IMR-90 (cell line): ENCODE measurements around the gene MS4A4E. TPM values are rescaled to one million over a fixed set of nuclear protein-coding genes. Genes with fewer than 3 reads are reported as not detected.

ENCODE experiments used
- ATAC-seq: fragments of 200-7000 bp; cut with Tn5 transposase; 2 replicates; pipeline ENCODE4 v1.9.1; 2020; ENCODE audit warnings: low read depth, mild to moderate bottlenecking, moderate library complexity
- BruUV-seq: library from RNA; stranded (reverse); fragments of 400-500 nt; replicated peaks from 2 replicates; lab custom pipeline; 2021; lab: Mats Ljungman, UMichigan
- CTCF ChIA-PET: fragments of 300-600 bp; formaldehyde crosslinking; extraction: SDS; loops from one replicate; lab custom pipeline; 2021; ENCODE audit warnings: antibody characterized with exemption; lab: Yijun Ruan, JAX
- POLR2A ChIA-PET: fragments of 300-600 bp; sonication (Branson Sonifier 250); formaldehyde crosslinking; loops from one replicate; lab custom pipeline; 2022; ENCODE audit warnings: antibody characterized with exemption; ENCODE audit not compliant: unreplicated experiment; lab: Charles Lee
- DNase-seq: peaks from one replicate; pipeline ENCODE4 v3.0.0; 2013
- H2AFZ ChIP-seq: replicated peaks from 2 replicates; pipeline ENCODE3; 2013; ENCODE audit warnings: low read length, mild to moderate bottlenecking; ENCODE audit not compliant: poor library complexity
- H2AK5ac ChIP-seq: 2 replicates; pipeline ENCODE4 v1.6.1; 2013; ENCODE audit warnings: low read depth, low read length, inconsistent platforms
- H2AK9ac ChIP-seq: replicated peaks from 2 replicates; pipeline ENCODE3; 2013; ENCODE audit warnings: mild to moderate bottlenecking, low read depth, low read length, moderate library complexity; ENCODE audit not compliant: poor library complexity
- H2BK120ac ChIP-seq: 2 replicates; pipeline ENCODE4 v1.6.1; 2013; ENCODE audit warnings: low read depth, low read length, inconsistent platforms
- H2BK15ac ChIP-seq: 3 replicates; pipeline ENCODE4 v1.6.1; 2013; ENCODE audit warnings: low read depth, low read length, inconsistent platforms
- H2BK20ac ChIP-seq: 2 replicates; pipeline ENCODE4 v1.6.1; 2013; ENCODE audit warnings: low read depth, mild to moderate bottlenecking, inconsistent platforms, low read length, moderate library complexity
- H2BK5ac ChIP-seq: 2 replicates; pipeline ENCODE4 v1.6.1; 2013; ENCODE audit warnings: mild to moderate bottlenecking, low read depth, low read length, inconsistent platforms; ENCODE audit not compliant: poor library complexity, severe bottlenecking
- H3K14ac ChIP-seq: replicated peaks from 2 replicates; pipeline ENCODE4 v1.6.1; 2013; ENCODE audit warnings: low read depth, low read length, inconsistent platforms
- H3K18ac ChIP-seq: 2 replicates; pipeline ENCODE4 v1.6.1; 2013; ENCODE audit warnings: low read depth, low read length, control low read depth
- H3K23ac ChIP-seq: 2 replicates; pipeline ENCODE4 v1.6.1; 2013; ENCODE audit warnings: low read depth, low read length, inconsistent platforms
- H3K27ac ChIP-seq: 2 replicates; pipeline ENCODE4 v1.5.1; 2013; ENCODE audit warnings: mild to moderate bottlenecking, control low read depth, low read length; ENCODE audit not compliant: insufficient read depth
- H3K27me3 ChIP-seq: 2 replicates; pipeline ENCODE4 v1.6.1; 2013; ENCODE audit warnings: low read length; ENCODE audit not compliant: control insufficient read depth, insufficient read depth
- H3K36me3 ChIP-seq: 2 replicates; pipeline ENCODE4 v1.6.1; 2013; ENCODE audit warnings: low read length, mixed read lengths; ENCODE audit not compliant: control insufficient read depth, insufficient read depth
- H3K4ac ChIP-seq: 2 replicates; pipeline ENCODE4 v1.6.1; 2013; ENCODE audit warnings: low read depth, low read length, inconsistent platforms
- H3K4me1 ChIP-seq: 2 replicates; pipeline ENCODE4 v1.6.1; 2013; ENCODE audit warnings: low read length, mixed read lengths; ENCODE audit not compliant: control insufficient read depth, insufficient read depth
- H3K4me2 ChIP-seq: 2 replicates; pipeline ENCODE4 v1.6.1; 2013; ENCODE audit warnings: low read depth, mild to moderate bottlenecking, control low read depth, low read length, moderate library complexity
- H3K4me3 ChIP-seq: 2 replicates; pipeline ENCODE4 v1.5.1; 2013; ENCODE audit warnings: low read depth, mild to moderate bottlenecking, control low read depth, low read length, moderate library complexity; ENCODE audit not compliant: insufficient read depth
- H3K56ac ChIP-seq: 2 replicates; pipeline ENCODE4 v1.6.1; 2013; ENCODE audit warnings: low read length, inconsistent platforms; ENCODE audit not compliant: insufficient read depth; ENCODE audit errors: extremely low read depth
- H3K79me1 ChIP-seq, 2 experiments: 2 replicates each; pipeline ENCODE4 v1.6.1; 2013; ENCODE audit warnings: low read length in 2 of 2, inconsistent platforms in 1 of 2, low read depth in 1 of 2
- H3K9ac ChIP-seq: 2 replicates; pipeline ENCODE4 v1.6.1; 2013; ENCODE audit warnings: low read depth, low read length, control low read depth
- H3K9me1 ChIP-seq: 2 replicates; pipeline ENCODE4 v1.6.1; 2013; ENCODE audit warnings: low read length, inconsistent platforms; ENCODE audit not compliant: insufficient read depth
- H3K9me3 ChIP-seq: 2 replicates; pipeline ENCODE4 v1.6.1; 2013; ENCODE audit warnings: low read length; ENCODE audit not compliant: control insufficient read depth, insufficient read depth
- H4K20me1 ChIP-seq: 2 replicates; pipeline ENCODE4 v1.6.1; 2013; ENCODE audit warnings: low read length, inconsistent platforms; ENCODE audit not compliant: insufficient read depth
- H4K5ac ChIP-seq: 2 replicates; pipeline ENCODE4 v1.6.1; 2013; ENCODE audit warnings: mild to moderate bottlenecking, low read depth, low read length, control low read depth
- H4K8ac ChIP-seq, 2 experiments: 2 replicates each; pipeline ENCODE4 v1.6.1; 2013; ENCODE audit warnings: low read depth in 2 of 2, low read length in 2 of 2, control low read depth in 1 of 2, inconsistent platforms in 1 of 2
- H4K91ac ChIP-seq: 2 replicates; pipeline ENCODE4 v1.6.1; 2013; ENCODE audit warnings: low read depth, low read length, inconsistent platforms; ENCODE audit not compliant: insufficient read depth
- BHLHE40 ChIP-seq: fragments of 150-350 bp; IDR thresholded peaks from 2 replicates; pipeline ENCODE4 v1.6.1; 2016; ENCODE audit warnings: mild to moderate bottlenecking, low read depth, low read length
- CEBPB ChIP-seq: IDR thresholded peaks from 2 replicates; pipeline ENCODE4 v1.6.1; 2012; ENCODE audit warnings: low read depth, low read length, improper control_type of control experiment
- CHD1 ChIP-seq: IDR thresholded peaks from 2 replicates; pipeline ENCODE4 v1.6.1; 2012; ENCODE audit warnings: low read depth, low read length, improper control_type of control experiment
- FOS ChIP-seq: fragments of 150-350 bp; IDR thresholded peaks from 2 replicates; pipeline ENCODE4 v1.6.1; 2016; ENCODE audit warnings: low read depth, low read length
- MAFK ChIP-seq: IDR thresholded peaks from 2 replicates; pipeline ENCODE4 v1.6.1; 2012; ENCODE audit warnings: low read depth, low read length, improper control_type of control experiment
- MAZ ChIP-seq: IDR thresholded peaks from 2 replicates; pipeline ENCODE4 v1.6.1; 2012; ENCODE audit warnings: low read depth, mild to moderate bottlenecking, low read length, improper control_type of control experiment, moderate library complexity, borderline replicate concordance
- MXI1 ChIP-seq: IDR thresholded peaks from 2 replicates; pipeline ENCODE4 v1.6.1; 2012; ENCODE audit warnings: low read depth, mild to moderate bottlenecking, low read length, moderate library complexity, borderline replicate concordance
- NFE2L2 ChIP-seq: fragments of 150-350 bp; IDR thresholded peaks from 2 replicates; pipeline ENCODE4 v1.6.1; 2016; ENCODE audit warnings: low read depth, mild to moderate bottlenecking, low read length
- POLR2A ChIP-seq: IDR thresholded peaks from 2 replicates; pipeline ENCODE4 v1.6.1; 2012; ENCODE audit warnings: mild to moderate bottlenecking, low read depth, low read length
- RAD21 ChIP-seq: IDR thresholded peaks from 2 replicates; pipeline ENCODE4 v1.6.1; 2012; ENCODE audit warnings: low read length, improper control_type of control experiment
- RCOR1 ChIP-seq: IDR thresholded peaks from 2 replicates; pipeline ENCODE4 v1.6.1; 2012; ENCODE audit warnings: mild to moderate bottlenecking, low read length, improper control_type of control experiment; ENCODE audit not compliant: insufficient replicate concordance
- RFX5 ChIP-seq: IDR thresholded peaks from 2 replicates; pipeline ENCODE4 v1.8.0; 2012; ENCODE audit warnings: low read depth, mild to moderate bottlenecking, low read length, moderate library complexity
- SMC3 ChIP-seq: fragments of 150-350 bp; IDR thresholded peaks from 2 replicates; pipeline ENCODE4 v1.6.1; 2016; ENCODE audit warnings: low read depth, mild to moderate bottlenecking, antibody characterized with exemption, low read length, moderate library complexity
- USF2 ChIP-seq: fragments of 150-350 bp; IDR thresholded peaks from 2 replicates; pipeline ENCODE4 v1.6.1; 2017; ENCODE audit warnings: mild to moderate bottlenecking, antibody characterized with exemption, low read length, low read depth
- WGBS, 2 experiments: methylation state at CpG; one replicate each; pipeline versions ENCODE4 v1.1.5 to v1.1.7; 2013; ENCODE audit warnings: missing lambda C conversion rate in 2 of 2; ENCODE audit not compliant: insufficient read length in 1 of 2; ENCODE audit errors: extremely low coverage in 2 of 2; 5-methylcytosine and 5-hydroxymethylcytosine counted together
- dilution Hi-C: fragments of 300-500 bp; cut with HindIII; formaldehyde crosslinking; loops from one replicate; pipeline ENCODE4 v1.14.3; 2018; ENCODE audit warnings: low sequenced_read_pairs; ENCODE audit not compliant: unreplicated experiment
- in situ Hi-C: fragments of 300-500 bp; cut with MboI; formaldehyde crosslinking; loops from 3 replicates; pipeline ENCODE4 v1.14.3; 2019; ENCODE audit warnings: low sequenced_read_pairs, inconsistent platforms, mixed read lengths
- intact Hi-C: fragments of 100-400 bp; cut with micrococcal nuclease; formaldehyde crosslinking; loops from 2 replicates; pipeline ENCODE4 v1.10.0; 2022
- polyA plus RNA-seq, 3 experiments: library from polyadenylated mRNA; depleted of rRNA; stranded (reverse); fragments of >200 nt; gene quantifications; 2 replicates each; pipeline ENCODE4 v1.2.3, GENCODE V29; 2012; ENCODE audit warnings: low replicate concordance in 1 of 3
- total RNA-seq: library from RNA; depleted of rRNA; stranded (reverse); fragments of >200 nt; gene quantifications from 2 replicates; pipeline ENCODE4 v1.2.3, GENCODE V29; 2012
- TF ChIP-seq, protein P1 (sequence below): fragments of 150-350 bp; IDR thresholded peaks from 2 replicates; pipeline ENCODE4 v1.6.1; 2016; ENCODE audit warnings: low read depth, mild to moderate bottlenecking, low read length, moderate library complexity, borderline replicate concordance
- TF ChIP-seq, protein P2 (sequence below): conservative IDR thresholded peaks from 2 replicates; pipeline ENCODE4 v1.5.1; 2012; ENCODE audit warnings: mild to moderate bottlenecking, low read depth, low read length, improper control_type of control experiment

MS4A4E gene
- total and polyA plus RNA-seq, 2 of the 4 experiments (the other 2 are of a cell fraction) = not detected

DNA sequence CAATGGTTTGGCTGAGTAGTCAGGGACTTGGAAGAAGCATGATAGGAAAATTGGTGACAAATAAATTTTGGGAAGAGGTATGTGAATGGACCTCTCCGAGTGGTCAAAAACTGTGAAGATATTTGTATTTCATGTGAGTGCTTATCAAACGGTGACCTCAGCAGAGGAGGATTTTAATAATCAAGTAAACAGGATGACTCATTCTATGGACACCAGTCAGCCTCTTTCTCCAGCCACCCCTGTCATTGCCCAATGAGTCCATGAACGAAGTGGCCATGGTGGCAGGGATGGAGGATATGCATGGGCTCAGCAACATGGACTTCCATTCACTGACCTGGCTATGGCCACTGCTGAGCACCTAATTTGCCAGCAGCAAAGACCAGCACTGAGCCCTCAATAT lies 21.2 kb downstream of the MS4A4E start:
- no peak for TF ChIP-seq NFE2L2
- no peak for TF ChIP-seq FOS
- no peak for TF ChIP-seq RFX5
- TF ChIP-seq CHD1 = no peak
- TF ChIP-seq, protein P1, sequence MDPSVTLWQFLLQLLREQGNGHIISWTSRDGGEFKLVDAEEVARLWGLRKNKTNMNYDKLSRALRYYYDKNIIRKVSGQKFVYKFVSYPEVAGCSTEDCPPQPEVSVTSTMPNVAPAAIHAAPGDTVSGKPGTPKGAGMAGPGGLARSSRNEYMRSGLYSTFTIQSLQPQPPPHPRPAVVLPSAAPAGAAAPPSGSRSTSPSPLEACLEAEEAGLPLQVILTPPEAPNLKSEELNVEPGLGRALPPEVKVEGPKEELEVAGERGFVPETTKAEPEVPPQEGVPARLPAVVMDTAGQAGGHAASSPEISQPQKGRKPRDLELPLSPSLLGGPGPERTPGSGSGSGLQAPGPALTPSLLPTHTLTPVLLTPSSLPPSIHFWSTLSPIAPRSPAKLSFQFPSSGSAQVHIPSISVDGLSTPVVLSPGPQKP = no peak
- no peak for TF ChIP-seq MXI1
- TF ChIP-seq RAD21 = no peak
- no peak for TF ChIP-seq CEBPB
- no peak for TF ChIP-seq POLR2A
- no peak for TF ChIP-seq MAZ
- TF ChIP-seq MAFK = no peak
- no peak for TF ChIP-seq BHLHE40
- TF ChIP-seq, protein P2, sequence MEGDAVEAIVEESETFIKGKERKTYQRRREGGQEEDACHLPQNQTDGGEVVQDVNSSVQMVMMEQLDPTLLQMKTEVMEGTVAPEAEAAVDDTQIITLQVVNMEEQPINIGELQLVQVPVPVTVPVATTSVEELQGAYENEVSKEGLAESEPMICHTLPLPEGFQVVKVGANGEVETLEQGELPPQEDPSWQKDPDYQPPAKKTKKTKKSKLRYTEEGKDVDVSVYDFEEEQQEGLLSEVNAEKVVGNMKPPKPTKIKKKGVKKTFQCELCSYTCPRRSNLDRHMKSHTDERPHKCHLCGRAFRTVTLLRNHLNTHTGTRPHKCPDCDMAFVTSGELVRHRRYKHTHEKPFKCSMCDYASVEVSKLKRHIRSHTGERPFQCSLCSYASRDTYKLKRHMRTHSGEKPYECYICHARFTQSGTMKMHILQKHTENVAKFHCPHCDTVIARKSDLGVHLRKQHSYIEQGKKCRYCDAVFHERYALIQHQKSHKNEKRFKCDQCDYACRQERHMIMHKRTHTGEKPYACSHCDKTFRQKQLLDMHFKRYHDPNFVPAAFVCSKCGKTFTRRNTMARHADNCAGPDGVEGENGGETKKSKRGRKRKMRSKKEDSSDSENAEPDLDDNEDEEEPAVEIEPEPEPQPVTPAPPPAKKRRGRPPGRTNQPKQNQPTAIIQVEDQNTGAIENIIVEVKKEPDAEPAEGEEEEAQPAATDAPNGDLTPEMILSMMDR = no peak
- TF ChIP-seq USF2 = no peak
- TF ChIP-seq SMC3 = no peak
- TF ChIP-seq RCOR1 = no peak

More for the DNA sequence above, 21.2 kb downstream of the MS4A4E start:
- no peak overlapping the region for H2AK5ac ChIP-seq
- no peak overlapping the region for H3K18ac ChIP-seq
- no peaks in the 10 kb centered on the region for H3K4me1 ChIP-seq
- H3K9ac ChIP-seq = no peak overlapping the region
- no peak overlapping the region for H2BK15ac ChIP-seq
- H4K20me1 ChIP-seq = no peaks in the 10 kb centered on the region
- no peak overlapping the region for H3K4me3 ChIP-seq
- ATAC-seq (no peak), DNase-seq (no peak)
- no peak overlapping the region for H4K91ac ChIP-seq
- no peak overlapping the region for H4K8ac ChIP-seq
- dilution Hi-C loops = no loop called here
- no peak overlapping the region for H2AK9ac ChIP-seq
- H2BK5ac ChIP-seq = no peak overlapping the region
- CTCF ChIA-PET = no interaction called here
- intact Hi-C loops = no loop called here
- no peaks in the 10 kb centered on the region for H3K36me3 ChIP-seq
- no peak overlapping the region for H4K5ac ChIP-seq
- POLR2A ChIA-PET = no interaction called here
- no peak overlapping the region for H3K23ac ChIP-seq
- H2BK120ac ChIP-seq = no peak overlapping the region
- H3K14ac ChIP-seq = no peak overlapping the region
- H3K56ac ChIP-seq = no peak overlapping the region
- H3K9me1 ChIP-seq = no peaks in the 10 kb centered on the region
- no peaks in the 10 kb centered on the region for H3K79me1 ChIP-seq
- no peaks in the 10 kb centered on the region for H3K27me3 ChIP-seq
- H3K4me2 ChIP-seq = no peak overlapping the region
- no peak overlapping the region for H3K27ac ChIP-seq
- no peak overlapping the region for H2BK20ac ChIP-seq
- no CpG with 5 or more reads among the region's 3 CpGs for WGBS, 2 experiments
- no peaks in the 10 kb centered on the region; the same call in 1 of the 2 replicates for H3K9me3 ChIP-seq
- no TSS peak for BruUV-seq
- H2AFZ ChIP-seq = no peak overlapping the region
- in situ Hi-C loops = no loop called here
- no peak overlapping the region for H3K4ac ChIP-seq
